ENCODE data around the gene BCL11B.

Gene BCL11B

GRCh38 chr14:99177046-99177655, 94.8 kb downstream of the BCL11B start:
- no peak for DNase-seq

DNA sequence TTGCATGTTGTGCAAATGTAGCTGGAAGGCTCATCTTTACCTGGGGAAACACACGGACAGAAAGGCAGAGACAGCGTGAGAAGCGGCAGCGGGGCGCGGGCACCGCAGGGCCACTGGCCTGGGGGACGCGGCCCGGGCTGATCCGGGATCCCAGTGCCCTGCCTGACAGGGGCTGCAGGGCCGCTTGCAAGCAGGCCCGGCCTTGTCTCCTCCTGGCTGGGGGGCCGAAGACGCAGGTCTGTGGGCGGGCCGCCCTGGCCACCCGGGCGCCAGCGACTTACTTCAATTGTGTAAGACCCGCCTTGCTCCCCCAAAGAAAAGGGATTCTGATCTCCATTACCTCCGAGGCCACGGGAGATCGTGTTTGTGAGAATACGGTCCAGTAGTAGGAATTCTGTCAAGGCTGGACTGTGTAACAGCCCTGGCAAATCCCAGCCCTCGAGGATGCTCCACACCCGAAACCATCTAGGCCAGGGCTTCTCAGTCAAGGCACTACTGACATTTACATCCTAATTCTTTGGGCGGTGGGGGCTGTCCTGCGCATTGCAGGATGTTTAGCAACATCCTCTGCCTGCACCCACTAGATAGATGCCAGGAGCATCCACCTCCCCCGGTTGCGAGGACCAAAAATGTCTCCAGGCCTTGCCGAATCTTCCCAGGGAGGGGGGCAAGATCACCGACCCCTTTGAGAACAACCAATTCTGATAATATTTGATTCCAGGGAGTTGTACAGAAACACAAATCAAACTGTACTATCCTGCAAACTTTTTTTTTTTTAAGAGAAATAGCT, 95.6 kb downstream of the BCL11B start:
- no peak for DNase-seq

GRCh38 chr14:99175331-99176155, 96.5 kb downstream of the BCL11B start:
- no peak for DNase-seq

GRCh38 chr14:99174770-99175319, 97.2 kb downstream of the BCL11B start:
- no peak for DNase-seq

DNA sequence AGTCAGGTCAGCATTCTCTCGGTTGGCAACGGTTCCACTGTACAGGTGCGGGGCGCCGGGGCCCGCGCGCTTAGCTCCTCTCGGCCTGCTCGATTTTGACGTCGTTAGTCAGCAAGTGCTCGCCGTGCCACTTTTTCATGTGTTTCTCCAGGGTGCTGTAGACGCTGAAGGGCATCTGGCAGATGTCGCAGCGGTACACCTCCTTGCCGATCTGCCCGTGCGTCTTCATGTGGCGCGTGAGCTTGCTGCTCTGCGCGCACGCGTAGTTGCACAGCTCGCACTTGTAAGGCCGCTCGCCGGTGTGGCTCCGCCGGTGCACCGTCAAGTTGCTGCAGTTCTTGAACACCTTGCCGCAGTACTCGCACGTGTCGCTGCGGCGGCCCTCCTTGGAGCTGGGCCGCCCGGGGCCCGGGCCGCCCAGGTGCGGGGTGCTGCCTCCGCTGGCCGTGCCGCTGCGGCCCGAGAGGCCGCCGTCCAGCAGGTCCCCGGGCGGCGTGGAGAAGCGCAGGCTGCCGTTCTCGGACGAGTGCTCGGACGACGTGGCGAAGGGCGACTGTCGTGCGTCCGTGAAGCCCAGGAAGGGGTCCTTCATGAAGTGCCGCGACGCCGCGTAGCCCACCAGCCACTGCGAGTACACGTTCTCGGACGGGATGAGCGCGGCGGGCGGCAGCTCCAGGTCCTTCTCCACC, 97.8 kb downstream of the BCL11B start:
- no peak for DNase-seq

DNA sequence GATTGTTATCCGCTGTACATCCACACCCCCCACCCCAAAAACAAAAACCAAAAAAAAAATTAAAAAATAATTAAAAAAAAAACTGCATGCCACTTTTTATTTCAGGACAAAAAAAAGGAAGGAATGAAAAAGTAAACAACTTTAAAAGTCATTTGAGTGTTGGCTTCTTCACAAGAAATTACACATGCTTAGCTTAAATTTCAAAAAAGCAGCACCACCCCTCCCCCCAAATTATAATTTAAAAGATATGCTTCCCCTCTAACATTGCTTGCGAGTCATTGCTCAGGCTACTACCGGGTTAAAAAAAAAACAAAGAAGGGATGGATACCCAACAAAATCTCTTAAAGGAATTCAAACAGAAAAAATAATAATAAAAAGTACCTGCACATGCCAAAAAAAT, 98.5 kb downstream of the BCL11B start:
- DNase-seq: no peak

- DNase-seq: no peak
Measured at GRCh38 chr14:99173086-99173485, 98.9 kb downstream of the BCL11B start.

DNA sequence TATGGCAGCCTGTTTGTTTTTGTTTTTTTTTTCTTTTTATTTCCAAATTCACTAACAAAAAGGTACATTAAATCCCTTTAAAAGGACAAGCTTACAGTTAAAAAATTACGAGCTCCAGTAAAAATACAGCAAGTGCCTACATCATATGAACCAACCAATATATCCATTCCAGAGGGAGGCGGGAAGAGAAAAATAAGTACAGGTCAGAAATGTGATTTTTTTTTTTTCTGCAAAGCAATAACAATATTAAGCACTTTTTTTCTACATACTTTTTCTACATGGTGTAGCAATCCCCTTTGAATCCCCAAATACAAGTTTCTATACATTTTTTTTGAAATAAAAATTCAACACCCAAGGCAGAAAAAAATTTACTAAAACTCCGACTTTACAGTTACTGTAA, 100.6 kb downstream of the BCL11B start:
- DNase-seq: no peak

- no peak for DNase-seq
Measured at GRCh38 chr14:99169776-99170356, 102.1 kb downstream of the BCL11B start.

- DNase-seq: no peak
Measured at GRCh38 chr14:99168330-99168729, 103.7 kb downstream of the BCL11B start.

GRCh38 chr14:99166506-99166905, 105.5 kb downstream of the BCL11B start:
- no peak for DNase-seq

- DNase-seq: no peak
Measured at GRCh38 chr14:99164712-99165111, 107.3 kb downstream of the BCL11B start.

- DNase-seq: no peak
Measured at GRCh38 chr14:99163446-99163845, 108.6 kb downstream of the BCL11B start.

DNA sequence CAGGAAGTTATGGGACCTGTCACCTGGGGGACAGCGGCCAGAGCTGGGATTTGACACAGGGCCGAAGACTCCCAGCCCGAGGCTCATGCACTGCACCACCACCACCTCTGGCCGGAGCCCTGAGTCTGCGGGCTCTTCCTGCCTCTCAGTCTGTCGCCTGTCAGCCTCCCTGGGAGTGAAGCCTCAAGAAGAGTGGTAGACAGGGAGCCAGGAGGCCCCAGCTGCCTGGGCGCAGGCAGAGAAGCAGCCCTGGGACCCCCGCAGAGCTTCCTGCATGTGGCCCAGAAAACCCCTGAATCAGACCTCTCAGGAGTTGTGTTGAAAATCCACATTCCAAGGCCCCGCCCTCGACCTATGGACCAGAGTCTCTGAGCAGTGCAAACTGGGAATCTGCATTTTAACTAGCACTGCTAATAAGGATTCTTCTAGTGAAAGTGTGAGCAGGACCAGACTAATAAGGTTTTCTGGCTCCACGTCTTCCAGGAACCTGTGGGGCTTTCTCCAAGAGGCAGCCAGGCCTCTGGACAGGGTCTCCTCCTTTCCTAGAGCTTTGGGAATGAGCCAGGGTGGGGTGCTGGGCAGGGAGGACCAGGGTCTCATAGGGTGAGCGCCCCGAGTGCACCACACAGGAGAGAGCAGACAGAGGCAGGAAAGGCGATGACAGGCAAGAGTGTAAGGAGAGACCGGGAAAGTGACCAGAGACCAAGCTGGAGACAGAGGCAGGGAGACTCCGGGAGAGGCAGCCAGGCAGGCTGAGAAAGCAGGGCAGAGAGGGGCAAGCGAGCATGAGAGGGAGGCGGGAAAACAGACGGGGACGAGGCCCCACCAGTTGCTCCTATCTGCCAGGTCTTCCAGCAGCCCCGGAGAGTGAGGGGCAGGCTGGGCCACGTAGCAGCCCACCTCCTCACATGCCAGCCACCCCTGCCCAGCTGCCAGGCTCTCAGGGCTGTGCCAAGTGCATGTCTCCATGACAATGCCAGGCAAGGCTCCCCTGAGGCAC, 112.4 kb downstream of the BCL11B start:
- no peak for DNase-seq

- no peak for DNase-seq
Measured at GRCh38 chr14:99158646-99159165, 113.3 kb downstream of the BCL11B start.

- DNase-seq: no peak
Measured at GRCh38 chr14:99158150-99158549, 113.8 kb downstream of the BCL11B start.

GRCh38 chr14:99157676-99158075, 114.3 kb downstream of the BCL11B start:
- DNase-seq: no peak

DNA sequence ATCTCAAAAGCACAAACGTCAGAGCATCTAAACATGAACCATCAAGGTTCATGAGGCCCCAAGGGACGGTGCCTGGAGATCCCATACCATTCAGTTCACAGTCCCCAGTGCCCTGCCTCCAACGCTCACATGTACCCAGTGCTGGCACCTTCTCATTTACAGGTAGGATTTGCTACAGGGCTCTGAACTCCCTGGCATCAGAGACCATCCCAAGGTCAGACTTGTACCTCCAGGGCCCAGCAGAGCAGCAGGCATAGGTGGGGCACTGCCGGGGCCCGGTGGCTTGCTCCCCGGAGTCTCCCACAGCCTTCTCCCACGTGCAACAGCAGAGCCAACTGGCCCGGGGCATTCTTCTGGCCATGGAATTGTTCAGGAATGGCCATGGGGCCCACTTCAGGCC, 114.8 kb downstream of the BCL11B start:
- no peak for DNase-seq

GRCh38 chr14:99156814-99157213, 115.2 kb downstream of the BCL11B start:
- no peak for DNase-seq

GRCh38 chr14:99156090-99156425, 115.9 kb downstream of the BCL11B start:
- DNase-seq: no peak
